Fibroblast of skin of scalp (primary cell): ENCODE data around the gene TK2.
"Not testable (repeated sequence)": the region's sequence is repeated elsewhere in the genome, so short reads cannot be mapped to it uniquely, and the experiment has no call there.

Source experiments
- DNase-seq: peaks from one replicate; pipeline ENCODE4 v3.0.0-alpha.2; 2013

Gene TK2

DNA sequence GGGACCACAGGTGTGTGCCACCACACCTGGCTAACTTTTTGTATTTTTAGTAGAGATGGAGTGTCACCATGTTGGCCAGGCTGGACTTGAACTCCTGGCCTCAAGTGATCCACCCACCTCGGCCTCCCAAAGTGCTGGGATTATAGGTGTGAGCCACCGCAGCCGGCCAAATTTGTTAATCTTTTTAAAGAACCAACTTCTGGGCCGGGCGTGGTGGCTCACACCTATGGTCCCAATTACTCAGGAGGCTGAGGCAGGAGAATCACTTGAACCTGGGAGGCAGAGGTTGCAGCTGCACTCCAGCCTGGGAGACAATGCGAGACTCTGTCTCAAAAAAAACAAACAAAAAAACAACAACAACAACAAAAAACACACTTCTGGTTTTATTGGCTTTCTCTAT lies 84.0 kb downstream of the TK2 start:
- not testable (repeated sequence) for DNase-seq

DNA sequence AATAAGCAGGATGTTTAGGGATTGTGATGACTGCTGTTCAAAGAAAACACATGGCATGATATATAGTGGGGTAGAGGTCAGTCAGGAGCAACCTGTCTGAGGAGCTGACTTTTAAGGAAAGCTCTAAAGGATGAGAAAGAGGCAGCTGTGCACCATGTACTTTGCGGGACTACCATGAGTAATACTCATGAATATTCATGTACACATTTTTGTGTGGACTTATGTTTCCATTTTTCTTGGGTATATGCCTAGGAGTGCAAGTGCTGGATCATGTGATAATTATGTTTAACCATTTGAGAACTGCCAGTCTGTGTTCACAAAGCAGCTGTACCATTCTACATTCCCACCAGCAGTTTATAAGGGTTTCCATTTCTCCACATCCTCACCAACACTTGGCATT lies 87.0 kb downstream of the TK2 start:
- peak; percentile 40 for DNase-seq

DNA sequence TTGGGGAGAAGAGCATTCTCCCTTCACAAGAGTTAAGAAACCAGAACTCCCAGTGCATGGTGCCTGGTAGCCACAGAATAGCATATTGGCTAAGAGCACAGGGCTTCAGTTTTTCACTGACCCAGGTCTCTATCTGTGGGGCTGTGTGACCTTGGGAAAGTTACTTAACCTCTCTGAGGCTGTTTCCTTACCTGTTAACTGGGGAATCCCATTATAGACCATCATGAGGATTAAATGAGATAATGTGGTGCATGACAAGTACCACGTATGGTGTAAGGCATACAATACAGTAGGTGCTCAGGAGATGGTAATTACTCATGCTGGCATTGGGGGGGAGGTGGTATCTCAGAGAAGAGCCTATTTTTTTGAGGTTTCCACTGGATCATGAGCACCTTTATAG lies 89.2 kb downstream of the TK2 start:
- no peak for DNase-seq

DNA sequence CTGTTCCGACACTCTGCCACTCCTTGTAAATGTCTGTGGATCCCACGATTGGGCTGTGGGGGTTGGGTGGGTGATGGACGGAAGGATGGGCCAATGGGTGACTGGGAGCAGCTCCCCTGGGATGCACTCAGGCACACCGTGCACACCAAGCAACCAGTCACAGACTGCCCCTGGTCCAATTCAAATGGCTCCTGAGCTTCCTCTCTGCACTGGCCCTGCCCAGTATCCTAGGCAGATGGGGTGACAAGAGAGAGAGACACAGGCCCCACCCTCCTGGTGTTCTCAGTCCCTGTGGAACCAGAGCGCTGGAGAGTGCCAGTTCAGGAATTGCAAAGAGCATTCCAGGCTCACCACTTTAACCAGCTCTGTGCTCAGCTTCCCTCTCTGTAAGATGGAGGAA lies 90.0 kb downstream of the TK2 start:
- peak; percentile 14 for DNase-seq

DNA sequence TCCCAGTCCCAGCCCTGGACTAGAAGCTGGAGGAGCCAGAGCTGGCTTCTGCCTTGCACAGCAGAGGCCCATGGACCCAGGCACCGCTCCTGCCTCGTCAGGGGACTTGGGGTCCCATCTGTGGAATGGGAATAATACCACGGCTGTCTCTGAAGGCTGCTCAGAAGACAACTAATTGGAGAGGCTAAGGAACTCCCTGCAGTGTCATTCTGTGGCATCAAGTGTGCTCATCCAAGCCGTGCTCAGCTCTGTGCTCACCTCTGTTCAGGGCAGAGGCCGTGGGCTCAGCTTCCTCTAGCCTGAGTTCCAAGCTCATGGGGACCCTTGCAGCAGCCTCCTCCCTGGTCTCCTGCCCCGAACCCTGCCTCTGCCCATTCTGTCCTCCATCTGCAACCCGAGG lies 91.1 kb downstream of the TK2 start:
- no peak for DNase-seq

DNA sequence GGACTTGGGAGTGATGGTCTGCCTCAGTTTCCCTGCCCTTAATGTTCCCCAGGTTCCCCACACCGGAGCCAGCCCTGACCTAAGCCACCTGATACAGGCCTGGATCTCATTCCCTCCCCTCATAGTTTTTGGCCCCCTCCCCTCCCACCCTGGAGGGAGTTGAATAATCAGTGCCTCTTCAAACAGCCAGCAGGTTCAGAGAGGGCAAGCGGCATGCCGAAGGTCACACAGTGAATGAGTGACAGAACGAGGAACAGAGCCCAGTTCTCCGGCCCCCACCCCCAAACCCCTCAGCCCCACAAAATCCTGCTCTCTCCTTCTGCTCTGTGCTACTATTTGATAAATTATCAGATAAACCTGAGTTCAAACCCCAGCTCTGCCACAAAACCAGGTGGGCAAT lies 91.6 kb downstream of the TK2 start:
- DNase-seq: no peak
